Embryonic facial prominence (tissue), 1 donor: ENCODE measurements around the gene SAMHD1.
"Not testable (repeated sequence)": the region's sequence is repeated elsewhere in the genome, so short reads cannot be mapped to it uniquely, and the experiment has no call there.

Experiments
- DNase-seq: peaks from one replicate; pipeline ENCODE4 v3.0.0-alpha.2; 2016; ENCODE audit errors: extremely low spot score

SAMHD1 gene

GRCh38 chr20:36916199-36916598, 35.3 kb downstream of the SAMHD1 start:
- no peak for DNase-seq

GRCh38 chr20:36908603-36909002, 42.9 kb downstream of the SAMHD1 start:
- no peak for DNase-seq

- not testable (repeated sequence) for DNase-seq
Observed at GRCh38 chr20:36906086-36906485, 45.4 kb downstream of the SAMHD1 start.

GRCh38 chr20:36905566-36905965, 45.9 kb downstream of the SAMHD1 start:
- not testable (repeated sequence) for DNase-seq

- DNase-seq: no peak
Observed at GRCh38 chr20:36904690-36905089, 46.8 kb downstream of the SAMHD1 start.

GRCh38 chr20:36895036-36895435, 56.5 kb downstream of the SAMHD1 start:
- no peak for DNase-seq

GRCh38 chr20:36893801-36894200, 57.7 kb downstream of the SAMHD1 start:
- no peak for DNase-seq

GRCh38 chr20:36891211-36891610, 60.3 kb downstream of the SAMHD1 start:
- DNase-seq: no peak

- DNase-seq: no peak
Observed at GRCh38 chr20:36890586-36890985, 60.9 kb downstream of the SAMHD1 start.

GRCh38 chr20:36888880-36889516, 62.5 kb downstream of the SAMHD1 start:
- DNase-seq: no peak

GRCh38 chr20:36887752-36888090, 63.8 kb downstream of the SAMHD1 start:
- DNase-seq: no peak

GRCh38 chr20:36886859-36887751, 64.4 kb downstream of the SAMHD1 start:
- DNase-seq: peak; percentile 39

GRCh38 chr20:36885356-36885755, 66.2 kb downstream of the SAMHD1 start:
- DNase-seq: no peak

GRCh38 chr20:36883977-36884535, 67.5 kb downstream of the SAMHD1 start:
- no peak for DNase-seq

GRCh38 chr20:36881888-36882287, 69.6 kb downstream of the SAMHD1 start:
- no peak for DNase-seq

GRCh38 chr20:36881331-36881730, 70.2 kb downstream of the SAMHD1 start:
- DNase-seq: no peak

GRCh38 chr20:36880741-36881250, 70.7 kb downstream of the SAMHD1 start:
- DNase-seq: no peak

- no peak for DNase-seq
Observed at GRCh38 chr20:36878941-36879340, 72.6 kb downstream of the SAMHD1 start.

- no peak for DNase-seq
Observed at GRCh38 chr20:36876473-36876833, 75.1 kb downstream of the SAMHD1 start.

GRCh38 chr20:36875702-36876472, 75.6 kb downstream of the SAMHD1 start, which contains the start of gene TLDC2:
Gene TLDC2 (plus strand): TSS chr20:36876138. CDS start chr20:36876175, 37 bp downstream.
- DNase-seq: no peak

- DNase-seq: not testable (repeated sequence)
Observed at GRCh38 chr20:36875093-36875492, 76.4 kb downstream of the SAMHD1 start.
